ENCODE results near the gene VPS33B.

- no peak for TF ChIP-seq CTCF (IDR thresholded peaks at IDR 0.05; ENCODE audit: insufficient read depth, low read length)
- no peak for TF ChIP-seq POLR2AphosphoS5 (IDR thresholded peaks at IDR 0.05; ENCODE audit: low read depth)
- no peak for TF ChIP-seq GABPA (IDR thresholded peaks at IDR 0.05; ENCODE audit: low read depth)
- TF ChIP-seq REST (IDR thresholded peaks at IDR 0.05; ENCODE audit: insufficient replicate concordance, low read depth): no peak
- no peak for TF ChIP-seq SPI1 (IDR thresholded peaks at IDR 0.05; ENCODE audit: borderline replicate concordance, low read depth)
These were observed 28.4 kb downstream of the VPS33B start for GRCh38 chr15:90994059-90994416.
